SK-N-MC (cell line): ENCODE results near the gene ZBTB7A.

Source experiments
- DNase-seq: peaks from one replicate; pipeline ENCODE4 v3.0.0-alpha.2; 2011; ENCODE audit warnings: low read depth, low spot score
- H3K27ac ChIP-seq: fragments of 200-600 bp; sonication (generic); 2 replicates; pipeline ENCODE4 v1.5.1; 2016; ENCODE audit warnings: mixed run types
- H3K36me3 ChIP-seq: fragments of 200-600 bp; sonication (generic); 2 replicates; pipeline ENCODE4 v1.6.1; 2017; ENCODE audit warnings: antibody characterized with exemption, low read length, mixed read lengths; ENCODE audit not compliant: insufficient read depth
- H3K4me3 ChIP-seq: fragments of 200-600 bp; sonication (generic); 2 replicates; pipeline ENCODE4 v1.5.1; 2016
- H3K9ac ChIP-seq: fragments of 200-600 bp; sonication (generic); 2 replicates; pipeline ENCODE4 v1.8.0; 2017; ENCODE audit warnings: mixed run types, mixed read lengths; ENCODE audit not compliant: insufficient read length
- H3K9me3 ChIP-seq: fragments of 200-600 bp; sonication (generic); 2 replicates; pipeline ENCODE4 v1.6.1; 2017; ENCODE audit warnings: low read depth, mild to moderate bottlenecking, antibody characterized with exemption, low read length, moderate library complexity, mixed read lengths
- EZH2 ChIP-seq: fragments of 200-600 bp; sonication (generic); IDR thresholded peaks from one replicate; pipeline ENCODE4 v1.6.1; 2017; ENCODE audit warnings: antibody characterized with exemption
- FOXP2 ChIP-seq: optimal IDR thresholded peaks from 2 replicates; pipeline ENCODE3; 2011; ENCODE audit warnings: mild to moderate bottlenecking, moderate library complexity; ENCODE audit not compliant: insufficient read depth; ENCODE audit errors: extremely low read length, control extremely low read depth
- POLR2AphosphoS5 ChIP-seq: IDR thresholded peaks from 2 replicates; pipeline ENCODE4 v1.6.1; 2012; ENCODE audit warnings: mild to moderate bottlenecking, low read depth, low read length, borderline replicate concordance

ZBTB7A gene

GRCh38 chr19:4033028-4033956, 33.4 kb downstream of the ZBTB7A start:
- peaks cover 37% of the 10 kb centered on the region for H3K36me3 ChIP-seq
- H3K4me3 ChIP-seq = no peak overlapping the region
- no peak overlapping the region for H3K9ac ChIP-seq
- no peak for TF ChIP-seq FOXP2
- no peak for TF ChIP-seq POLR2AphosphoS5
- TF ChIP-seq EZH2 = no peak
- DNase-seq = no peak
- no peaks in the 10 kb centered on the region for H3K9me3 ChIP-seq
- peak overlapping the region; percentile 64; the same call in 1 of the 2 replicates for H3K27ac ChIP-seq

- DNase-seq = no peak
- H3K9me3 ChIP-seq = no peaks in the 10 kb centered on the region
- TF ChIP-seq FOXP2 = no peak
- TF ChIP-seq EZH2 = no peak
- no peak for TF ChIP-seq POLR2AphosphoS5
- H3K27ac ChIP-seq = peak overlapping the region; percentile 64
- peak overlapping the region; percentile 31; the same call in 1 of the 2 replicates for H3K4me3 ChIP-seq
- peaks cover 35% of the 10 kb centered on the region for H3K36me3 ChIP-seq
- H3K9ac ChIP-seq = no peak overlapping the region
Measured at GRCh38 chr19:4032436-4032835, 34.3 kb downstream of the ZBTB7A start.

DNA sequence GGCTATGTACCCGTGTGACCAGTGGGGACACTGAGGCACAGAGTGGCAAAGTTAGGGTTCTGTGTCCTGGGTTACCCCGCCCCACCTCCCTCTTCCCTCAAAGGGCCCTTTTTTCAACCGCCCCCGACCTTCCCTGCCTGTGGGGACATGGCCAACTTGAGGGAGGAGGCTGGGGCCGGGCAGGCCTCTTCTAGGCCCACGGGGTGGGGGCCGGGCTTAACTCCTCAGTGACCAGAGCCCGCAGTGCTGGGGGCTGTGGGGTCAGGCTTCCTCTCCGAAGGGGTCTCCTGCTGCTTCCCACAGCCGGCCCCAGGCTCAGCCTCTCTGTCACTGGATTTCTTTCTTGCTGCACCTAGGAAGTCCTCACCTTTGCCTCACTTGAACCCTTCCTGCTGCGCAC, 35.3 kb downstream of the ZBTB7A start:
- H3K27ac ChIP-seq = 0 out of 2 replicates have a peak overlapping the region, but pooled peaks have one; percentile 36
- H3K4me3 ChIP-seq = no peak overlapping the region
- DNase-seq = no peak
- H3K9me3 ChIP-seq = no peaks in the 10 kb centered on the region
- no peak overlapping the region for H3K9ac ChIP-seq
- TF ChIP-seq FOXP2 (no peak), EZH2 (no peak), POLR2AphosphoS5 (no peak)
- peaks cover 28% of the 10 kb centered on the region for H3K36me3 ChIP-seq

GRCh38 chr19:4030981-4031380, 35.7 kb downstream of the ZBTB7A start:
- no peak for TF ChIP-seq EZH2
- no peak for TF ChIP-seq FOXP2
- TF ChIP-seq POLR2AphosphoS5 = no peak
- no peaks in the 10 kb centered on the region for H3K9me3 ChIP-seq
- H3K9ac ChIP-seq = no peak overlapping the region
- DNase-seq = no peak
- peaks cover 23% of the 10 kb centered on the region for H3K36me3 ChIP-seq
- no peak overlapping the region for H3K4me3 ChIP-seq
- no peak overlapping the region for H3K27ac ChIP-seq

GRCh38 chr19:4030552-4030951, 36.1 kb downstream of the ZBTB7A start:
- no peak overlapping the region for H3K4me3 ChIP-seq
- DNase-seq = no peak
- peaks cover 20% of the 10 kb centered on the region for H3K36me3 ChIP-seq
- no peak overlapping the region for H3K27ac ChIP-seq
- H3K9me3 ChIP-seq = no peaks in the 10 kb centered on the region
- TF ChIP-seq FOXP2 (no peak), POLR2AphosphoS5 (no peak), EZH2 (no peak)
- no peak overlapping the region for H3K9ac ChIP-seq

- H3K36me3 ChIP-seq = peaks cover 24% of the 10 kb centered on the region
- no peak for TF ChIP-seq POLR2AphosphoS5
Measured at GRCh38 chr19:4029247-4029614, 37.5 kb downstream of the ZBTB7A start.

GRCh38 chr19:4028334-4029246, 38.1 kb downstream of the ZBTB7A start:
- no peak for DNase-seq
- Histone ChIP-seq H3K9me3 (no peaks in the 10 kb centered on the region), H3K27ac (no peak overlapping the region), H3K4me3 (no peak overlapping the region), H3K9ac (no peak overlapping the region), H3K36me3 (peaks cover 24% of the 10 kb centered on the region)
- TF ChIP-seq POLR2AphosphoS5 (no peak), FOXP2 (no peak), EZH2 (no peak)

More at GRCh38 chr19:4029247-4029614, 37.5 kb downstream of the ZBTB7A start:
- no peak for DNase-seq
- Histone ChIP-seq H3K4me3 (no peak overlapping the region), H3K9me3 (no peaks in the 10 kb centered on the region), H3K9ac (no peak overlapping the region), H3K27ac (no peak overlapping the region)

DNA sequence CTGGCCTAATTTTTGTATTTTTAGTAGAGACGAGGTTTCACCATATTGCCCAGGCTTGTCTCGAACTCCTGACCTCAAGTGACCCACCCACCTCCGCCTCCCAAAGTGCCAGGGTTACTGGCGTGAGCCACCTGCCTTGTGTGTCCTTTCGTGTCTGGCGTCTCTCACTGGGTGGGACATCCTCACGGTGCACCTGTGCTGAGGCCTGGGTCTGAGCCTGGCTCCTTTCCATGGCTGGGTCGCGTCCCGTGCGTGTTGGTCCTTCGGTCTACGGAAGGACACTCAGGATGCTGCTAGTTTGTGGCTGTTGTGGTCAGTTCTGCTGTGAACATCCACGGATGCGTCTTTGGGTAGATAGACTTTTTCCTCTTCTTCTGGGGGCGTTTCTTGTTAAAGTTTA, 39.6 kb downstream of the ZBTB7A start:
- TF ChIP-seq FOXP2 (no peak), POLR2AphosphoS5 (no peak)
- Histone ChIP-seq H3K9me3 (no peaks in the 10 kb centered on the region), H3K27ac (no peak overlapping the region), H3K9ac (no peak overlapping the region), H3K36me3 (peaks cover 18% of the 10 kb centered on the region), H3K4me3 (no peak overlapping the region)
- no peak for DNase-seq
